HG03097 (cell line): Measurements from ENCODE around the gene ANKRD11.

Experiments
- ATAC-seq: cut with Tn5 transposase; IDR thresholded peaks from one replicate; pipeline ENCODE4 v1.9.1; 2021; ENCODE audit not compliant: unreplicated experiment, low FRiP score

ANKRD11 gene

GRCh38 chr16:89319886-89320781 lies 170.2 kb downstream of the ANKRD11 start:
- ATAC-seq = no peak

- no peak for ATAC-seq
Measured at GRCh38 chr16:89319631-89319885, 170.8 kb downstream of the ANKRD11 start.

- no peak for ATAC-seq
Measured at GRCh38 chr16:89318871-89319630, 171.3 kb downstream of the ANKRD11 start.

GRCh38 chr16:89318430-89318758 lies 172.0 kb downstream of the ANKRD11 start:
- no peak for ATAC-seq

GRCh38 chr16:89317729-89318429 lies 172.5 kb downstream of the ANKRD11 start:
- no peak for ATAC-seq

- no peak for ATAC-seq
Measured at GRCh38 chr16:89317101-89317671, 173.2 kb downstream of the ANKRD11 start.

- ATAC-seq = no peak
Measured at GRCh38 chr16:89316701-89317100, 173.7 kb downstream of the ANKRD11 start.

- no peak for ATAC-seq
Measured at GRCh38 chr16:89315791-89316581, 174.4 kb downstream of the ANKRD11 start.

- no peak for ATAC-seq
Measured at GRCh38 chr16:89315271-89315670, 175.1 kb downstream of the ANKRD11 start.

GRCh38 chr16:89314854-89315253 lies 175.5 kb downstream of the ANKRD11 start:
- no peak for ATAC-seq

- ATAC-seq = no peak
Measured at GRCh38 chr16:89314357-89314756, 176.0 kb downstream of the ANKRD11 start.

- no peak for ATAC-seq
Measured at GRCh38 chr16:89313583-89313982, 176.8 kb downstream of the ANKRD11 start.

- ATAC-seq = no peak
Measured at GRCh38 chr16:89312598-89313299, 177.6 kb downstream of the ANKRD11 start.

GRCh38 chr16:89312194-89312593 lies 178.2 kb downstream of the ANKRD11 start:
- ATAC-seq = no peak

- no peak for ATAC-seq
Measured at GRCh38 chr16:89311636-89312035, 178.7 kb downstream of the ANKRD11 start.

- no peak for ATAC-seq
Measured at GRCh38 chr16:89309438-89310122, 180.8 kb downstream of the ANKRD11 start.

- no peak for ATAC-seq
Measured at GRCh38 chr16:89308391-89309333, 181.7 kb downstream of the ANKRD11 start.

GRCh38 chr16:89307421-89307805 lies 182.9 kb downstream of the ANKRD11 start:
- ATAC-seq = no peak
